ENCODE measurements around the gene P4HB.

The P4HB gene

GRCh38 chr17:81824595-81824994, 35.7 kb downstream of the P4HB start:
- no peak for DNase-seq

- DNase-seq = no peak
These were observed 36.4 kb downstream of the P4HB start for GRCh38 chr17:81823820-81824550.

GRCh38 chr17:81822996-81823819, 37.1 kb downstream of the P4HB start:
- no peak for DNase-seq

GRCh38 chr17:81822312-81822637, 38.1 kb downstream of the P4HB start:
- no peak for DNase-seq

GRCh38 chr17:81821603-81822311, 38.6 kb downstream of the P4HB start:
- DNase-seq = no peak

- DNase-seq = no peak
These were observed 39.2 kb downstream of the P4HB start for GRCh38 chr17:81821147-81821546.

- no peak for DNase-seq
These were observed 40.6 kb downstream of the P4HB start for GRCh38 chr17:81819708-81820107.

- DNase-seq = no peak
These were observed 42.6 kb downstream of the P4HB start for GRCh38 chr17:81817758-81818147.

GRCh38 chr17:81815646-81815986, 44.7 kb downstream of the P4HB start:
- no peak for DNase-seq

- no peak for DNase-seq
These were observed 45.3 kb downstream of the P4HB start for GRCh38 chr17:81814748-81815645.

- DNase-seq = no peak
These were observed 46.3 kb downstream of the P4HB start for GRCh38 chr17:81813861-81814683.

- no peak for DNase-seq
These were observed 47.0 kb downstream of the P4HB start for GRCh38 chr17:81813371-81813684.

- no peak for DNase-seq
These were observed 47.6 kb downstream of the P4HB start for GRCh38 chr17:81812571-81813370.

- DNase-seq = no peak
These were observed 48.4 kb downstream of the P4HB start for GRCh38 chr17:81811705-81812570.

GRCh38 chr17:81810892-81811704, 49.2 kb downstream of the P4HB start:
- DNase-seq = no peak

- no peak for DNase-seq
These were observed 49.9 kb downstream of the P4HB start for GRCh38 chr17:81810476-81810875.

GRCh38 chr17:81809556-81809998, 50.8 kb downstream of the P4HB start:
- DNase-seq = no peak

GRCh38 chr17:81808778-81809555, 51.4 kb downstream of the P4HB start:
- DNase-seq = no peak

Data from amniotic stem cell (primary cell).